T-helper 22 cell (primary cell): Measurements from ENCODE around the gene TAB3.

Experiments used
- DNase-seq: peaks from one replicate; pipeline ENCODE4 v3.0.0-alpha.2; 2020; ENCODE audit warnings: low read depth

TAB3 gene

GRCh38 chrX:30889147-30890140, at the start of gene TAB3:
Gene TAB3 (minus strand): TSS chrX:30889254. CDS start chrX:30859588, 29,666 bp downstream.
- DNase-seq: peak; percentile 88

- no peak for DNase-seq
These were observed 49.2 kb upstream of the TAB3 start for GRCh38 chrX:30938295-30938694.

GRCh38 chrX:30935985-30936384, 46.9 kb upstream of the TAB3 start:
- DNase-seq: no peak

GRCh38 chrX:30931920-30932319, 42.9 kb upstream of the TAB3 start:
- no peak for DNase-seq

GRCh38 chrX:30930679-30931078, 41.6 kb upstream of the TAB3 start:
- DNase-seq: no peak

GRCh38 chrX:30930143-30930542, 41.1 kb upstream of the TAB3 start:
- DNase-seq: no peak

- no peak for DNase-seq
These were observed 31.2 kb upstream of the TAB3 start for GRCh38 chrX:30920271-30920670.

- no peak for DNase-seq
These were observed 29.4 kb upstream of the TAB3 start for GRCh38 chrX:30918480-30918879.

- DNase-seq: no peak
These were observed 24.4 kb upstream of the TAB3 start for GRCh38 chrX:30913492-30913891.

- no peak for DNase-seq
These were observed 21.2 kb upstream of the TAB3 start for GRCh38 chrX:30910124-30910860.

GRCh38 chrX:30906726-30907125, 17.7 kb upstream of the TAB3 start:
- no peak for DNase-seq

GRCh38 chrX:30905321-30905720, 16.3 kb upstream of the TAB3 start:
- no peak for DNase-seq

- DNase-seq: no peak
These were observed 15.6 kb upstream of the TAB3 start for GRCh38 chrX:30904632-30905031.

- DNase-seq: no peak
These were observed 15.1 kb upstream of the TAB3 start for GRCh38 chrX:30904186-30904585.

- DNase-seq: no peak
These were observed 11.2 kb upstream of the TAB3 start for GRCh38 chrX:30900227-30900626.

- DNase-seq: no peak
These were observed 9.8 kb upstream of the TAB3 start for GRCh38 chrX:30898886-30899285.

- no peak for DNase-seq
These were observed 6.3 kb upstream of the TAB3 start for GRCh38 chrX:30895370-30895769.

GRCh38 chrX:30893206-30893605, 4.2 kb upstream of the TAB3 start:
- no peak for DNase-seq

- DNase-seq: no peak
These were observed 3.5 kb upstream of the TAB3 start for GRCh38 chrX:30892591-30892990.

GRCh38 chrX:30888526-30889146, 418 bp downstream of the TAB3 start:
- DNase-seq: no peak

GRCh38 chrX:30887721-30888120, 1.3 kb downstream of the TAB3 start:
- DNase-seq: no peak

- no peak for DNase-seq
These were observed 1.8 kb downstream of the TAB3 start for GRCh38 chrX:30887288-30887687.

- no peak for DNase-seq
These were observed 3.9 kb downstream of the TAB3 start for GRCh38 chrX:30885136-30885535.
